Keratinocyte (primary cell): ENCODE results near the gene CYP4F11. TPM values are rescaled to one million over a fixed set of nuclear protein-coding genes. Genes with fewer than 3 reads are reported as not detected.
A peak's percentile ranks its signal among the peaks of the same experiment; 100 is the strongest.

Experiments used
- DNase-seq: peaks from one replicate; pipeline ENCODE4 v3.0.0-alpha.2; 2011; ENCODE audit warnings: low read depth, missing footprints, low spot score
- FAIRE-seq: peaks from 2 replicates; lab custom pipeline; 2011; peaks lifted over from hg19 to GRCh38; lab: Jason Lieb, UNC
- H2AFZ ChIP-seq: 2 replicates; pipeline ENCODE4 v1.6.0; 2012; ENCODE audit warnings: low read length, control low read depth, inconsistent platforms; ENCODE audit not compliant: control insufficient read depth
- H3K27ac ChIP-seq: 2 replicates; pipeline ENCODE4 v1.5.1; 2011; ENCODE audit warnings: low read length; ENCODE audit not compliant: control insufficient read depth, insufficient read depth
- H3K27me3 ChIP-seq: 3 replicates; pipeline ENCODE4 v1.6.0; 2011; ENCODE audit warnings: low read length; ENCODE audit not compliant: control insufficient read depth, insufficient read depth; ENCODE audit errors: extremely low read depth
- H3K36me3 ChIP-seq, 2 experiments: 2 replicates in 1 of 2; 3 replicates in 1 of 2; pipeline ENCODE4 v1.5.1; 2011; ENCODE audit warnings: low read length in 2 of 2, mild to moderate bottlenecking in 1 of 2; ENCODE audit not compliant: control insufficient read depth in 2 of 2, insufficient read depth in 2 of 2; ENCODE audit errors: extremely low read depth in 1 of 2
- H3K4me1 ChIP-seq: 3 replicates; pipeline ENCODE4 v1.5.1; 2011; ENCODE audit warnings: low read length; ENCODE audit not compliant: control insufficient read depth, insufficient read depth; ENCODE audit errors: extremely low read depth
- H3K4me2 ChIP-seq: 3 replicates; pipeline ENCODE4 v1.6.0; 2011; ENCODE audit warnings: low read depth, low read length; ENCODE audit not compliant: control insufficient read depth, insufficient read depth; ENCODE audit errors: extremely low read depth
- H3K4me3 ChIP-seq, 3 experiments: fragments of 200-600 bp in 1 of 3; sonication (generic) in 1 of 3; 2 replicates in 2 of 3; 3 replicates in 1 of 3; pipeline ENCODE4 v1.5.1; 2011 to 2016; ENCODE audit warnings: low read length in 3 of 3, mild to moderate bottlenecking in 3 of 3, control low read depth in 2 of 3, inconsistent platforms in 1 of 3, low read depth in 1 of 3, mixed read lengths in 1 of 3, mixed run types in 1 of 3, moderate library complexity in 1 of 3; ENCODE audit not compliant: control insufficient read depth in 2 of 3, insufficient read depth in 2 of 3; ENCODE audit errors: extremely low read depth in 1 of 3
- H3K79me2 ChIP-seq: 2 replicates; pipeline ENCODE4 v1.6.0; 2012; ENCODE audit warnings: low read length; ENCODE audit not compliant: control insufficient read depth, insufficient read depth
- H3K9ac ChIP-seq: 3 replicates; pipeline ENCODE4 v1.6.0; 2011; ENCODE audit warnings: low read length; ENCODE audit not compliant: control insufficient read depth, insufficient read depth; ENCODE audit errors: extremely low read depth
- H3K9me1 ChIP-seq: 3 replicates; pipeline ENCODE4 v1.6.0; 2011; ENCODE audit warnings: low read length; ENCODE audit not compliant: control insufficient read depth, insufficient read depth; ENCODE audit errors: extremely low read depth
- H3K9me3 ChIP-seq: 2 replicates; pipeline ENCODE4 v1.5.1; 2012; ENCODE audit warnings: low read depth, low read length; ENCODE audit not compliant: control insufficient read depth
- H4K20me1 ChIP-seq: 3 replicates; pipeline ENCODE4 v1.6.0; 2011; ENCODE audit warnings: low read length; ENCODE audit not compliant: control insufficient read depth, insufficient read depth; ENCODE audit errors: extremely low read depth
- EZH2 ChIP-seq: IDR thresholded peaks from one replicate; pipeline ENCODE4 v1.6.1; 2012; ENCODE audit warnings: inconsistent platforms, mild to moderate bottlenecking, low read length, moderate library complexity
- dilution Hi-C: fragments of 300-500 bp; cut with MboI; formaldehyde crosslinking; loops from one replicate; pipeline ENCODE4 v1.7.0; 2020; ENCODE audit warnings: low sequenced_read_pairs; ENCODE audit not compliant: extremely low pct_ligation_motif_present
- polyA plus RNA-seq, 5 experiments: library from polyadenylated mRNA; depleted of rRNA in 3 of 5; stranded (reverse) in 3 of 5; stranded (forward) in 1 of 5; unstranded in 1 of 5; fragments of >200 nt; gene quantifications; 1 replicate in 1 of 5; 2 replicates in 3 of 5; 3 replicates in 1 of 5; pipeline versions ENCODE4 v1.2.1 to v1.2.3, GENCODE V29; 2011 to 2012; ENCODE audit warnings: missing spikeins in 2 of 5, low read depth in 1 of 5, low replicate concordance in 1 of 5
- TF ChIP-seq, protein P1 (sequence below), 3 experiments: IDR thresholded peaks in 1 of 3; conservative IDR thresholded peaks in 1 of 3; optimal IDR thresholded peaks in 1 of 3; 2 replicates in 2 of 3; 3 replicates in 1 of 3; pipeline versions ENCODE3 to v1.5.1; 2011; ENCODE audit warnings: low read length in 3 of 3, mild to moderate bottlenecking in 3 of 3, moderate library complexity in 2 of 3, control low read depth in 1 of 3, inconsistent platforms in 1 of 3; ENCODE audit not compliant: insufficient read depth in 2 of 3; ENCODE audit errors: extremely low read depth in 1 of 3

The CYP4F11 gene
- polyA plus RNA-seq, 1 donor (not counting 4 experiments of a cell fraction or from before 2014, with no cell fraction given): 3.6 TPM

DNA sequence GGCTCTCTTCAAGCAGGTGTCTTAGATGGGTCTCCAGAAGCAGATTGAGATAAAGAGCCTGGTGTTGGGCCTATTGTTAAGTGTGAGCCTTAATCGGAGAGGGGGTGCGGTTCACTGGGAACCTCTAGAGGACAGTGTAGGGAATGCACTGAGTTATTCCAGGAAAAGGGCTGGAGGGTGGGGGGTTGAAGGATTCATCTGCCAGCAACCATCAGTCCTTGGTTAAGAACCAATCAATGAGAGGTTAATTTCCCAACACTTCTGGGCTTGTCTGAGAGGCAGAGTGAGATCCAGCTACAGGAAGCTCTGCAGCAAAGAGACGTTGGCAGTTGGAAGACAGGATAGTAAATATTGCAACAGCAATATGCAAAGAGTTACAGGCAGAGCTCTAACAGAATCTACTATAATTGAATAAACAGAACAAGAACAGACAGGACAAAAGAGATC is 65.2 kb downstream of the CYP4F11 start:
- H3K4me1 ChIP-seq: peaks cover 11% of the 10 kb centered on the region
- H3K9ac ChIP-seq: no peak overlapping the region
- no peak overlapping the region for H3K4me3 ChIP-seq
- peak; percentile 13 for DNase-seq
- no peaks in the 10 kb centered on the region for H4K20me1 ChIP-seq
- no peaks in the 10 kb centered on the region for H3K36me3 ChIP-seq
- H2AFZ ChIP-seq: no peak overlapping the region
- peak overlapping the region; percentile 41 for H3K4me2 ChIP-seq
- H3K9me1 ChIP-seq: no peaks in the 10 kb centered on the region
- H3K27me3 ChIP-seq: no peaks in the 10 kb centered on the region
- FAIRE-seq: peak; percentile 88
- no peaks in the 10 kb centered on the region for H3K9me3 ChIP-seq
- dilution Hi-C loops: no loop called here
- no peak overlapping the region for H3K27ac ChIP-seq
- no peaks in the 10 kb centered on the region for H3K79me2 ChIP-seq
- TF ChIP-seq EZH2: no peak
- TF ChIP-seq, protein P1, sequence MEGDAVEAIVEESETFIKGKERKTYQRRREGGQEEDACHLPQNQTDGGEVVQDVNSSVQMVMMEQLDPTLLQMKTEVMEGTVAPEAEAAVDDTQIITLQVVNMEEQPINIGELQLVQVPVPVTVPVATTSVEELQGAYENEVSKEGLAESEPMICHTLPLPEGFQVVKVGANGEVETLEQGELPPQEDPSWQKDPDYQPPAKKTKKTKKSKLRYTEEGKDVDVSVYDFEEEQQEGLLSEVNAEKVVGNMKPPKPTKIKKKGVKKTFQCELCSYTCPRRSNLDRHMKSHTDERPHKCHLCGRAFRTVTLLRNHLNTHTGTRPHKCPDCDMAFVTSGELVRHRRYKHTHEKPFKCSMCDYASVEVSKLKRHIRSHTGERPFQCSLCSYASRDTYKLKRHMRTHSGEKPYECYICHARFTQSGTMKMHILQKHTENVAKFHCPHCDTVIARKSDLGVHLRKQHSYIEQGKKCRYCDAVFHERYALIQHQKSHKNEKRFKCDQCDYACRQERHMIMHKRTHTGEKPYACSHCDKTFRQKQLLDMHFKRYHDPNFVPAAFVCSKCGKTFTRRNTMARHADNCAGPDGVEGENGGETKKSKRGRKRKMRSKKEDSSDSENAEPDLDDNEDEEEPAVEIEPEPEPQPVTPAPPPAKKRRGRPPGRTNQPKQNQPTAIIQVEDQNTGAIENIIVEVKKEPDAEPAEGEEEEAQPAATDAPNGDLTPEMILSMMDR (optimal IDR thresholded peaks at IDR 0.05 in 1 of 3, IDR thresholded peaks at IDR 0.05 in 1 of 3, conservative IDR thresholded peaks at IDR 0.05 in 1 of 3; ENCODE audit: extremely low read depth in 1 of 3, insufficient read depth in 2 of 3, low read length in 3 of 3): peak; percentile 82 to 84 (median 83)

DNA sequence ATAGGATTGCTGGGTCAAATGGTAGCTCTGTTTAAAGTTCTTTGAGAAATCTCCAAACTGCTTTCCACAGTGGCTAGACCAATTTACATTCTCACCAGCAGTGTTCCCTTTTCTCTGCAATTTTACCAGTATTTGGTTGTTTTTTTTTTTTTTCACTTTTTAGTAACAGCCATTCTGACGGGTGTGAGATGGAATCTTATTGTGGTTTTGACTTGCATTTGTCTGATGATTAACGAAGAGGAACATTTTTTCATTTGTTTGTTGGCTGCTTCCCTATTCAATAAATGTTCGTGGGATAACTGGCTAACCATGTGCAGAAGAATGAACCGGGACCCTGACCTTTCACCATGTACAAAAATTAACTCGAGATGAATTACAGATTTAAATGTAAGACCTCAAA is 67.7 kb downstream of the CYP4F11 start:
- H3K36me3 ChIP-seq: no peaks in the 10 kb centered on the region
- dilution Hi-C loops: no loop called here
- DNase-seq (no peak), FAIRE-seq (no peak)
- no peak overlapping the region for H2AFZ ChIP-seq
- H3K27me3 ChIP-seq: no peaks in the 10 kb centered on the region
- H3K4me3 ChIP-seq: no peak overlapping the region
- H3K9ac ChIP-seq: no peak overlapping the region
- no peaks in the 10 kb centered on the region for H3K79me2 ChIP-seq
- no peak for TF ChIP-seq EZH2
- TF ChIP-seq, protein P1 (optimal IDR thresholded peaks at IDR 0.05 in 1 of 3, IDR thresholded peaks at IDR 0.05 in 1 of 3, conservative IDR thresholded peaks at IDR 0.05 in 1 of 3; ENCODE audit: extremely low read depth in 1 of 3, insufficient read depth in 2 of 3, low read length in 3 of 3): no peak
- H3K27ac ChIP-seq: no peak overlapping the region
- H4K20me1 ChIP-seq: no peaks in the 10 kb centered on the region
- peaks cover 4% of the 10 kb centered on the region for H3K4me1 ChIP-seq
- no peak overlapping the region for H3K4me2 ChIP-seq
- H3K9me3 ChIP-seq: no peaks in the 10 kb centered on the region
- H3K9me1 ChIP-seq: no peaks in the 10 kb centered on the region
